Measurements from ENCODE around the gene MOB2. TPM values are rescaled to one million over a fixed set of nuclear protein-coding genes. Genes with fewer than 3 reads are reported as not detected.

Gene MOB2
- total RNA-seq, 2 donors from 2014 or later, result 11.4 to 31.3 TPM

DNA sequence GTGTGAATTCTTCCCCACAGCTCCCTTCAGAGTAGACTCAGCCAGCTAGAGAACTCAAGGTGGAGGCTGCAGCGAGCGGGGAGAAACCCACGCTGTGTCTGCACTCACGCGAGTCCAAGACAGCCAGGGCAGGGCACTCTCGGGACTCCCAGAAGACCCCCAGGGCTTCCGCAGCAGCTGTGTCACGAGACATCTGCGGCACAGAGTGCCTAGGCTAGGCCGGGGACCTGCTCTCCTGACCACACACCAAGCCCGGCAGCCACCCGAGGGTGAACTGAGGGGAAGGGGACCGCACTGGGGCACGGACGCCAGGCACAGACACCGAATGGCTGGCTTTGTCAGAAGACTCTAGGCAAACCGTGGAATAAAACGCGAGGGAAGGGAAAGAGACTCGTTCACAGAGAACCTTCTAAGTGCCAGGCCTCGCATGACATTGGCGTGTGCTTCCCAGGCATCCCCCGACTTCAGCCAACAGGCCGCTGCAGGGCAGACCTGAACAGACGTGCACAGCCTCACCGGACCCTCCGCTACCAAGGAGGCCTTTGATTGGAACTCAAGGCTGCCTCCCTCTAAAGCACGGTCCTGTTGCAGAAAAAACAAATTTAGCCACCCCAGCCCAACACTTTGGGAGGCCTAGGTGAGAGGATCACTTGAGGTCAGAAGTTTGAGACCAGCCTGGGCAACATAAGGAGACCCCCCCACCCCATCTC, 18.2 kb upstream of the MOB2 start:
- intact Hi-C loops (cut with DNase I), result no loop called here
- H3K4me1 ChIP-seq, result peaks cover 21% of the 10 kb centered on the region
- H3K27ac ChIP-seq, result no peak overlapping the region

DNA sequence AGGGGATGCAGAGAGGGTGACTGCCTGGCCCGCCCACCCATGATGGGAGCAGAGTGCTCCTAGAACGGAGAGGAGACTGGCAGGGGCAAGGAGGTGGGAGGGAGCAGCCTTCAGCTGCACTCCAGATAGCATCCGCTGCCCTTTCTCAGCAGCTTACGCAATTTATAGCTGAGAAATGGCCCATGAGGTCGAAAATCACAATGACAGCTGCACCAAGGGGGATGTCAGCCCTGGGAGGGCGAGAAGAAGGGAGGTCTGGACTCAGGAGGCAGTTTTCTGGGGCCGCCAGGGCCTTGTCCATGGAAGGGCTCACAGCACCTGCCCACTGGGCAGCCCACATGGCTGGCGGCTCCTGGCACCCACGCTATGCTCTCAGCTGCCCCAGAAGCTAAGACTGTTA, 17.6 kb upstream of the MOB2 start:
- no peak for TF ChIP-seq POLR2A (IDR thresholded peaks at IDR 0.05)
- TF ChIP-seq, protein P1, sequence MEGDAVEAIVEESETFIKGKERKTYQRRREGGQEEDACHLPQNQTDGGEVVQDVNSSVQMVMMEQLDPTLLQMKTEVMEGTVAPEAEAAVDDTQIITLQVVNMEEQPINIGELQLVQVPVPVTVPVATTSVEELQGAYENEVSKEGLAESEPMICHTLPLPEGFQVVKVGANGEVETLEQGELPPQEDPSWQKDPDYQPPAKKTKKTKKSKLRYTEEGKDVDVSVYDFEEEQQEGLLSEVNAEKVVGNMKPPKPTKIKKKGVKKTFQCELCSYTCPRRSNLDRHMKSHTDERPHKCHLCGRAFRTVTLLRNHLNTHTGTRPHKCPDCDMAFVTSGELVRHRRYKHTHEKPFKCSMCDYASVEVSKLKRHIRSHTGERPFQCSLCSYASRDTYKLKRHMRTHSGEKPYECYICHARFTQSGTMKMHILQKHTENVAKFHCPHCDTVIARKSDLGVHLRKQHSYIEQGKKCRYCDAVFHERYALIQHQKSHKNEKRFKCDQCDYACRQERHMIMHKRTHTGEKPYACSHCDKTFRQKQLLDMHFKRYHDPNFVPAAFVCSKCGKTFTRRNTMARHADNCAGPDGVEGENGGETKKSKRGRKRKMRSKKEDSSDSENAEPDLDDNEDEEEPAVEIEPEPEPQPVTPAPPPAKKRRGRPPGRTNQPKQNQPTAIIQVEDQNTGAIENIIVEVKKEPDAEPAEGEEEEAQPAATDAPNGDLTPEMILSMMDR (IDR thresholded peaks at IDR 0.05), result no peak
- no peak overlapping the region for H3K4me3 ChIP-seq
- 64 to 71% methylated on average over 5 to 9 of the region's 9 CpGs for WGBS, 2 donors
- intact Hi-C loops (cut with DNase I), result no loop called here
- H3K9me3 ChIP-seq, result no peaks in the 10 kb centered on the region
- peaks cover 21% of the 10 kb centered on the region for H3K4me1 ChIP-seq
- H3K27me3 ChIP-seq, result no peaks in the 10 kb centered on the region
- no peak for ATAC-seq
- H3K36me3 ChIP-seq (replicated peaks in 1 of 2; ENCODE audit: insufficient read depth in 1 of 2, low read depth in 2 of 2), result no peaks in the 10 kb centered on the region
- no peak for DNase-seq
- no peak overlapping the region for H3K27ac ChIP-seq

More for the DNA sequence above, 18.2 kb upstream of the MOB2 start:
- DNase-seq (no peak), ATAC-seq (no peak)
- Histone ChIP-seq H3K27me3 (no peaks in the 10 kb centered on the region), H3K36me3 (replicated peaks in 1 of 2; ENCODE audit: insufficient read depth in 1 of 2, low read depth in 2 of 2) (no peaks in the 10 kb centered on the region), H3K4me3 (no peak overlapping the region), H3K9me3 (no peaks in the 10 kb centered on the region)
- WGBS, 2 donors, result 95 to 97% methylated on average over 11 to 19 of the region's 28 CpGs
- no peak for TF ChIP-seq POLR2A (IDR thresholded peaks at IDR 0.05)
- TF ChIP-seq, protein P1 (IDR thresholded peaks at IDR 0.05), result no peak

DNA sequence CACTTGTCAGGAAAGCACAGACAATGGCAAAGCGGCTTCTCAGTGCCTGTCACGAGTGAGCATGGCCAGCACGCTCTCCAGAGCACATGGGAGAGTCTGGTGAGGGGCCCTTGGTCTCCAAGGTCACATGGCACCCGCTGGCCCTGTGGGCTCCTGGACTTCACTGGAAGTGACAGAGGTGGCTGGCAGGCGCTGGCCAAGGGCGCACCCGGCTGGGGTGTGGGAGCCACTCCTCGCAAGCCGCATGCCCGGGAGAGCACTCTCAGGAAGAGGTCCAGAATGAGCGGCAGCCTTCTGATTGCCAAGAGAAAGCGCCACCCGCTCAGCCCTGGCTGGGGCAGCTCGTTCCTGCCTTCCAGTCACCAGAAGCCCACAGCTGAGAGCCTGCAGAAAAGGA, 17.1 kb upstream of the MOB2 start:
- intact Hi-C loops (cut with DNase I), result no loop called here
- Histone ChIP-seq H3K9me3 (no peaks in the 10 kb centered on the region), H3K36me3 (replicated peaks in 1 of 2; ENCODE audit: insufficient read depth in 1 of 2, low read depth in 2 of 2) (no peaks in the 10 kb centered on the region), H3K4me1 (peaks cover 21% of the 10 kb centered on the region), H3K4me3 (no peak overlapping the region), H3K27me3 (no peaks in the 10 kb centered on the region), H3K27ac (no peak overlapping the region)
- ATAC-seq (peak; percentile 28), DNase-seq (peak in 3 of 4 donors; percentile 38 to 59 (median 53))
- TF ChIP-seq, protein P1 (IDR thresholded peaks at IDR 0.05), result no peak
- no peak for TF ChIP-seq POLR2A (IDR thresholded peaks at IDR 0.05)
- WGBS, 2 donors, result 37 to 57% methylated on average over 4 to 14 of the region's 14 CpGs

DNA sequence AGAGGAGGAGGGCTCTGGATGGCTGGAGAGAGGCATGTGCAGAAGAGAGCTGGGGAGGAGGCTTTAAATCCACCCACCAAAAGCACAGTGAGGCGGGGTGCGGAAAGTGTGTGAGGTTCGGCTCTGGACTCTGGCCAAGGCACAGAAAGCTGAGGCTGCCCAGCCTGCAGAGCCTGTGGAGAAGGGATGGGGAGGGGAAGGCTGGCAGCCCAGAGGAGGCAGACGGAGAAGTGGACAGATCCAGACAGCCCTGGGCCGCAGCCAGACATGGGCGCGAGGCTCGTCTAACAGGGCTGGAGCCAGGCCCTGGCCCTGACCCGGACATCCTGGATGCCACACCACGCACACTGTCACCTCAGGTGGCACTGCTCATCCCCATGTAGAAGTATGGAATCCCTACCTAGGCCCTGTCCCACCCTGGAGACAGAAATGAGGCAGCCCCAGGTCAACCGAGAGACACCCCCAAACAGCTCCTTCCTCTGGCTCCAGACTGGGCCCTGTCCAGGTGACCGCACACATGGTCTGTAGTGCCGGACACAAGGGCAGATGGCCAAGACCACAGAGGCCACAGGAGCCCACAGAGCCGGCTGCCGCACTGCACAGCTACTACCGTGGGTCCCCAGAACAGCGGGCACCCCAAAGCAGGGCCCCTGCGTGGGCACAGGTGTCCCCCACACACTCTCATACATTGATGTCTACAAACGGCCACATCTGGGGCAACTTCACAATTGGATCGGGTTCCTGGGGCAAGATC, 16.6 kb upstream of the MOB2 start:
- H3K36me3 ChIP-seq (replicated peaks in 1 of 2; ENCODE audit: insufficient read depth in 1 of 2, low read depth in 2 of 2), result no peaks in the 10 kb centered on the region
- intact Hi-C loops (cut with DNase I), result no loop called here
- H3K9me3 ChIP-seq, result no peaks in the 10 kb centered on the region
- 70 to 89% methylated on average over 15 to 20 of the region's 20 CpGs for WGBS, 2 donors
- H3K27ac ChIP-seq, result no peak overlapping the region
- no peak for TF ChIP-seq POLR2A (IDR thresholded peaks at IDR 0.05)
- TF ChIP-seq, protein P1 (IDR thresholded peaks at IDR 0.05), result no peak
- DNase-seq (peak in 1 of 4 donors; percentile 38), ATAC-seq (no peak)
- no peaks in the 10 kb centered on the region for H3K27me3 ChIP-seq
- H3K4me3 ChIP-seq, result no peak overlapping the region
- H3K4me1 ChIP-seq, result peaks cover 21% of the 10 kb centered on the region

All from body of pancreas (tissue), 4 donors.